PC-3 (cell line): ENCODE results near the gene TMC6.

ENCODE experiments used
- EZH2 ChIP-seq: fragments of 300-600 bp; sonication (generic); IDR thresholded peaks from one replicate; pipeline ENCODE4 v1.6.1; 2017; ENCODE audit warnings: antibody characterized with exemption, mild to moderate bottlenecking, low read length; ENCODE audit not compliant: unreplicated experiment
- EZH2phosphoT487 ChIP-seq: fragments of 300-600 bp; sonication (generic); IDR thresholded peaks from 2 replicates; pipeline ENCODE4 v1.6.1; 2018; ENCODE audit warnings: mild to moderate bottlenecking, antibody characterized with exemption, low read length, borderline replicate concordance
- TF ChIP-seq, protein P1 (sequence below): fragments of 300-600 bp; sonication (generic); conservative IDR thresholded peaks from 2 replicates; pipeline ENCODE4 v1.5.1; 2017; ENCODE audit warnings: antibody characterized with exemption, low read depth, mild to moderate bottlenecking, low read length

DNA sequence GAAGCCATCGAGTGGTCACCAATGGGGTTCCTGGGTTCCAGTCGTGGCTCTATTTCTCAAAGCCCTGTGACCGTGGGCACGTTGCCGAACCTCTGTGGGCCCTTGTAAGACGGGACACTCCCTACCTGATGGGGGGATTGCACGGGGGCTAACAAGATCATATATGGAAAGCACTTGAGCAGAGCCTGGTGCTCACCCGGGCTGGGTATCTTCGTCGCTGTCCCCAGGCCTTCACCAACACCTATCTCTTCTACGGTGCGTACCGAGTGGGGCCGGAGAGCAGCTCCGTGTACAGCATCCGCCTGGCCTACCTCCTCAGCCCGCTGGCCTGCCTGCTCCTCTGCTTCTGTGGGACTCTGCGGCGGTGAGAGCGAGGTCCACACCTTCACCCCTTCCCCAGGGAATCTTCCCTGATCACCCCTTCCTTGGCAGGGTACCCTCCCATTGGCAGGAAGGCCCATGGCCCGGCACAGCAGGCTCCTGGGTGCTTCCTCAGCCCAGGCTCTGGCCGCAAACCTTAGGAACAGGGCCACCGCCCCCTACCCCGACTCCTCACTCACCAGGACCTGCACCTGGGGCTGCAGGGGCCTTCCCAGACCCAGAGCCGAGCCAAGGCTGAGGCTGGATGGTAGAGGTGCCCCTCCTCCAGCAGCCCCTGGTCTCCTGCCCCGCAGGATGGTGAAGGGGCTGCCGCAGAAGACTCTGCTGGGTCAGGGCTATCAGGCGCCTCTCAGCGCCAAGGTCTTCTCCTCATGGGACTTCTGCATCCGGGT lies 4.8 kb upstream of the TMC6 start:
- TF ChIP-seq, protein P1, sequence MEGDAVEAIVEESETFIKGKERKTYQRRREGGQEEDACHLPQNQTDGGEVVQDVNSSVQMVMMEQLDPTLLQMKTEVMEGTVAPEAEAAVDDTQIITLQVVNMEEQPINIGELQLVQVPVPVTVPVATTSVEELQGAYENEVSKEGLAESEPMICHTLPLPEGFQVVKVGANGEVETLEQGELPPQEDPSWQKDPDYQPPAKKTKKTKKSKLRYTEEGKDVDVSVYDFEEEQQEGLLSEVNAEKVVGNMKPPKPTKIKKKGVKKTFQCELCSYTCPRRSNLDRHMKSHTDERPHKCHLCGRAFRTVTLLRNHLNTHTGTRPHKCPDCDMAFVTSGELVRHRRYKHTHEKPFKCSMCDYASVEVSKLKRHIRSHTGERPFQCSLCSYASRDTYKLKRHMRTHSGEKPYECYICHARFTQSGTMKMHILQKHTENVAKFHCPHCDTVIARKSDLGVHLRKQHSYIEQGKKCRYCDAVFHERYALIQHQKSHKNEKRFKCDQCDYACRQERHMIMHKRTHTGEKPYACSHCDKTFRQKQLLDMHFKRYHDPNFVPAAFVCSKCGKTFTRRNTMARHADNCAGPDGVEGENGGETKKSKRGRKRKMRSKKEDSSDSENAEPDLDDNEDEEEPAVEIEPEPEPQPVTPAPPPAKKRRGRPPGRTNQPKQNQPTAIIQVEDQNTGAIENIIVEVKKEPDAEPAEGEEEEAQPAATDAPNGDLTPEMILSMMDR: no peak
- TF ChIP-seq EZH2phosphoT487 (no peak), EZH2 (no peak)
